Measurements from ENCODE around the gene TCF15.

The TCF15 gene

DNA sequence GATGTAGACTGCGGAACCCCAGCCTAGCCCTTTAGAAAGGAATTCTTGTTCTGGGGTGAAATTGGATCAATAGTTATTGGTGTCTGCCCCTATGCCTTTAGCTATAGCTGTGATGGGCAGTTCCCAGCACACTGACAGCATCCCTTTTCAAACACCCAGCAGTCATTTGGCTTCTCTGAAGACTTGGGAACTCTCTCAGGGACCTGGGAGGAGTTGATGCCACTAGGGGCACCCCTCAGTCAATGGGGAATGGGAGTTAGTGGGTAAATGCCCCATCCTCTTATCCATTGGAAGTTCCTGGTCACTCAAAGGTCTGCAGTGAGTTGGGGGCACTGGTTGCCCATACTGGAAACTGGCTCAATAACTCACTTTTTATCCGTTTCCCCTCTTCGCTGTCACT, 34.9 kb downstream of the TCF15 start:
- no peak for DNase-seq

DNA sequence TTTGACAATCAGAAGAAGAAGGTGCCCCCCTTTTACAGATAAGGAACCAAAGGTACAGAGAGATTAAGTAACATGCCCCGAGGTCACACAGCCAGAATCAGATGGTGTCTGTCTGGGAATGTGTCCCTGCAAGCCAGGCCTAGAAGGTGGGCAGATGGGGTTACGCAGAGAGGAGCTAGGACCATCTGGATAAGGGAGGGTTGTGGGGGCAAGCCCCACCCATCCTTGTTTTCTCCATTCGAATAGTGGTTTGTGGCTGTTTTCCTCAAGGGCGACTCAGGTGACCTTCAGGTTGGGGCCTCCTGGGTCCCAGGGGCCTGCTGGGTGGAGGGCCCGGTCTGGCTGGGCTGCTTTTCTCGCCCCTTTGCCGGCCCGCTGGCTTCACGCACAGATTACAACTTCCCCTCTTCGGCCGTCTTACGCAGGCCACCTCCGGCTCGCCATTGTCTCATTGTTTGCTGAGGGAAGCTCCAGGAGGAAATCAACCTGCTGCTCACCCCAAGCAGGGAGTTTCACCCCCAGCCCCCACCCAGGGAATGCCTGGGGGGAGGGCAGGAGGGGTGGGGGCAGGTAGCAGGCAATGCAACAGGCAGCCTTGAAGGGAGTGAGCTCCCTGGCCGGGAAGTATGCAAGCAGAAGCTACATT, 35.7 kb downstream of the TCF15 start:
- DNase-seq, result no peak

DNA sequence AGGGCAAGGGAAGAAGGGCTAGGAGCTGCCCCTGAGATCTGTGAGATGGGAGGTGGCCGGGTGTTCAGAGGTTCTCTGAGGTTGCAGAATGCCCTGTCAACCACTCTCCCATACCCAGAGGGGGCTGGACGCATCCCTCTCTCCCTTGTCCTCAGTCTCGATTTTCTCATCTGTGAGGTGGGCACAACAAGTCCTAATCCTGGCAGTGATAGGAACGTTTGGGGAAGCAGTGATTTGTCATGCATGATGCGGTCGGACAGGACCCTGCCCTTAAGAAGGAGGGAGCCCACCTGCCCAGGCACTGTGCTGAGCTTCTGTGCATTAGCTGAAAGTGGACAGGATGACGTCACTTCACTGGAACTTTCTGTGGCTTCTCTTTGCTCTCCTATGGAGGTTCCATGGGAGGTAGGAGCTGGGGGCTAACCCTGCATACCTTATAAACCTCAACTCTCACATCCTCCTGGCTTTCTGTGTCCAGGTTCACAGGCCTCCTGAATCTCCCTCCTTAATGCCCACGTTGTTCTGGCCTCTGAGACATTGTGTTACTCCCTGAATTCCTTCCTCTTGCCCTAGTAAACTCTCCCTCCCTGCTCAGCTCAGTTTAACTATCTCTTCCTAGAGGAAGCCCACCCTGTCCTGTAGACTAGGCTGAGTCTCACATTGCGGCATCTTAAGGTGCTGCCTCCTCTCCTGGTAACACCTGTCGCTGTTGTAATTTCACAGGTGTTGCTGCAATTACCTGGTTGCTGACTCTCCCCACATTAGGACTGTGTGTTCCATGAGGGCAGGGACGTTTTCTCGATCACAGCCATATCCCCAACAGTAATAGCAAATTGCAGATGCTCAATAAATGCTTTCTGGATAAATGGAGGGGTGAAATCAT, 36.5 kb downstream of the TCF15 start:
- no peak for DNase-seq

DNA sequence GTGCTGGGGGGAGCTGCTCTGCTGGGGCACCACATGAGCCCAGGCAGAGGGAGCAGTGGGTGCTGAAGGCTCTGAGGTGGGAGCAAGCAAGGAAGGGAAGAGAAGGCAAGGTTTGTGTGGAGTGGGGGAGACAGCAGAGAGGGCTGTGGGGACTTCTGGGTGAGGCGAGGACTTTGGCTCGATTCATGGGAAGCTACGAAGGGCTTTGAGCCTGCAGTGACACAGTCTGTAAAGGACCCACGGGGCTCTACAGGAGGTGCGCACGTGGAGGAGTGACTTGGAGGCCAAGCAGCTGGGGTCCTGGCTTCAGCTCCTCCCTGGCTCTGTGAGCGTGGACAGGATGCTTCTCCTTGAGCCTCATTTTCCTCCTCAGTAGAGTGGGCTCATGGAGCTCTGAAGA, 37.4 kb downstream of the TCF15 start:
- DNase-seq, result no peak

DNA sequence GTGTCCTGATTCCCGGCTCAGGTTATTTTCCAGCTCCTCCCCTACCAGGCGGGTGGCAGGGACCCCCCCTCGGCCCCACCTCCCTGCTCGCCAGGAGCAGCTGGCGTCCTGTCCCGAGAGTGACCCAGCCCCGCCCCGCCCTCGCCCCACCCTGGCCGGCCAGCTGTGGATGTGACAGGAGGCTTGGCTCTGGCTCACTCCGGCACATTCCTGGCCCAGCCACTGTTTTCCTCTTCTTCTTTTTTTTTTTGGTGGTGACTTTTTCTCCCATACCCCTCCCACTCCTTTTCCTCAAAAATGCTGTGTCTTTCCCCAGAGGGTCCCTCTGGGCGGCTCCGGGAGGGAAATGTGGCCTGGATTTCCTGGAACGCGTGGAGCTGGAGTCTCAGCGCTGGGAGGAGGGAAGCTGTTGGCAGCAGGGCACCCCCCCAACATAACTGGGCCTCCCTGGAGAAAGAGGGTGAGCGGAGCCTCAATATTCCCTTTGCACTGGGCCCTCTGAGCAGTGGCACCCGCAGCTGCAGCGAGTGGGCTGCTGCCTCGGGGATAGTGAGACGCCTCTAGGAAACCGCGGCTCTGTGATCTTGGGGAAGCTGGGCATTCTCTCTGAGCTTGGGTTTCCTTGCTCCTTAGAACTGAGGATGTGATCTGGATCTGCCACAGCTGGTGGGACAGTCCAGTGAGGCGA, 38.2 kb downstream of the TCF15 start:
- DNase-seq, result no peak

DNA sequence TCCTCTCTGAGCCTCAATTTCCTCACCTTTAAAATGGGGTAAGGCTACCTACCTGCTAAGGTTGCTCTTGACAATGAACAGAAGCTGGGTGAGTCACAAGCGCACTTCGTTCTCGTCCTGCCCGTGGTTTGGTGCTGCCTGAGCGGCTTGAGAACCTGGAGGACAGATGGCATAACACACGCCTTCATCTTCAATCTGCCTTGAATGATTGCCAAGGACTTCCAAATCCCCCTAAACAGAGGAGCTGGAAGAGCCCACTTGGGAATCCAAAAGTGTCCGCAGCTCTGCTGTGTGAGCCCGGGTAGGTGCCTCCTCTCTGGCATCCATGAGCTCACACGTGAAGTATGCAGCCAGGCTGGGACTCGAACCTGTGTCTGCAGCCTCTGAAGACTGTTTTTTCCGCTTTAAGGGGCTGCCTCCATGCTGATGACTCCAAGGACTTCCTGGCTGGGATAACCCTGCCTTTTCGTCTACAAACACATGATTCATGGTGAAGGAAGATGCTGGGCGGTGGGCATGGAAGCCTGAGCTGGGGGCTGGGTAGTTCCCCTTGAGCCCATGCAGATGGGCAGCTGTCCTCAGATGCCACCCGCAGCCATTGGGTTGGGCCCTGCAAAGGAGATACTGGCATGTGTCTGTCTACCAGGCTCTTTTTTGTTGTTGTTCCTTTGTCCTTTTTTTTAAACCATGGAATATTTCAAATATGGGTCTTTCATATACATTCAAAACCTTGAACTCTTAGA, 41.3 kb downstream of the TCF15 start:
- DNase-seq, result no peak

DNA sequence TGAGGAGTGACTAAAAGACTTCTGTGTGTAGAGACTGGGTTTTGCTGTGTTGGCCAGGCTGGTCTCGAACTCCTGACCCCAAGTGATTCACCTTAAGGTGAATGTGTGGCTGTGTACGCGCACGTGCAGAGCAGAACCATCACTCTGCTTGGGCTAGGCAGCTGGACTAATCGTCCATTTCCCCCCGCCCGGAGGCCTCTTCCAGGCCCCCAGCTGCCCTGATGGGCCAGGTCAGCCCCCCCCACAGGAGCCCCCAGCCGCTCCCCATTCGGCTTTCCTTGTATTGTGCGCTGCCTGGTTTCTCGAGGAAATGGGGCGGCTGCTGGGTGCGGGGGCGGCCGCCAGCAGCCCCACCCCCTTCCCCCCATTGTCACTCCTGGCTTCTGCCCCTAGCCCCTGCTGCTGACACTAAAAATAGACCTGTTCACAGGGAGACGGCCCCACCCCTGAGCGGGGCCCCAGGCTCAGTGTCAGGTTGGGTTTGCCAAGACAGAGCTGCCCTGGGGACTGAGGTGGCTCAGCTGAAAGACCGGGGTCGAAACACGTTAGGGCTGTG, 41.9 kb downstream of the TCF15 start:
- no peak for DNase-seq

DNA sequence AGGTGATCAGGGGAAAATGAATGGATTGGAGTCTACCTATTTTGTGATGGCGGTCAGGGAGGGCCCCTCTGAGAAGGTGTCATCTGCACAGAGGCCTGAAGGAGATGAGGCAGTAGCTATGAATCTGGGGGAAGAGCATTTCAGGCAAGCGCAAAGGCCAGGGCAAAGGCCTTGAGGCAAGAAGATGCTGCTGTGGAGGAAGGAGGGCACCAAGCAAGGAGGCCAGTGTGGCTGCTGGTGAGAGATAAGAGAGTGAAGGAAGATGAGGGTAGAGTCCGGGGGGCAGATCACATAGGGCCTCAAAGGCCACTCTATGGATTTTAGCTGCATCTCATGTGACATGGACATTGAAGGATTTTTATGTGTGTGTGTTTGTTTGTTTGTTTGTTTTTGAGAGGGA, 45.9 kb downstream of the TCF15 start:
- no peak for DNase-seq

DNA sequence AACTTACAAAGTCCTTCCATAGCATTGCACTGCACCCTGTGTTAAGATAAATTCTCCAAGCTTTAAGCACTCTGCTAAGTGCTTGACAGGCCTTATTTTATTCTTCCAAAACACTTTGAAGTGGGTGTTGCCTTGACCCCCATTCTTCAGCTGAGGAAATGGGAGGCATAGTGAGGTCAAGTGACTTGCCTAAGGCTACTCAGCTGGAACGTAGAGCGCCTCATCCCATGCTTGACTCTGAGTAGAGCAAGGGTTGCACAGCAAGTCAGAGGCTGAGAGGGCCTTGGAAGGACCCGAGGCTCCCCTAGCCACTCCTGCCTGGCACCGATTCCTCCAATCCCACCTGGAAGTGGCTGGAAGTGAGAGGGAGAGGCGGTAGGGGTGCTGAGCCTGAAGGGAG, 46.9 kb downstream of the TCF15 start:
- DNase-seq, result no peak

DNA sequence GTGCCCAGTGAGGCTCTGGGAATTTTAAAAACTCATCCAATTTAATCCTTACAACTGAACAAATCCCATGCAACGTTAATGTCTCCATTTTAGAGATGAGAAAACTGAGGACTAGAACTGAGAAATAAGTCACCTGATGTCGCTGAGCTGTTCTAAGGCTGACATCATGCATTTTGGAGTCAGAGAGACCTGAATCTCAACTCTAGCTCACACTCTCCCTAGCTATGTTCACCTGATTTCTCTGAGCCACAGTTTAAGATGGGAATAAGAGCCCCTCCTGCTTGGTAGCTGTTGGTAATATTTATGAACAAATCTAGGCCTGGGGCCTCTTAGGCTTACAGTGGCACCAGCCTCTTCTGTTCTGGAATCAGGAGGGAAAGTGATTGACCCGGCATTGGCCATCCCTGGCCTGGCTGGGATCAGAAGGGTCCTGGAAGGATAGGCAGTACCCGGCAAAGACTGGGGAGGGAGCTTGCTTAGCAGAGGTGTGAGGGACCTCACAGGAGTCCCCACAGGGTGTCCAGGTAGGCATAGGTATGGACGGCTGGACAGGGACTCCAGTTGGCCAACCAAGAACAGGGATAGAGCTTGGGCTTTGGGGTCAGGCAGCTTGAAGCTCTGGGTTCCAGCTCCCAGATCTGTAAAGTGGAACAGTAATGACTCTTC, 47.7 kb downstream of the TCF15 start:
- DNase-seq, result no peak

DNA sequence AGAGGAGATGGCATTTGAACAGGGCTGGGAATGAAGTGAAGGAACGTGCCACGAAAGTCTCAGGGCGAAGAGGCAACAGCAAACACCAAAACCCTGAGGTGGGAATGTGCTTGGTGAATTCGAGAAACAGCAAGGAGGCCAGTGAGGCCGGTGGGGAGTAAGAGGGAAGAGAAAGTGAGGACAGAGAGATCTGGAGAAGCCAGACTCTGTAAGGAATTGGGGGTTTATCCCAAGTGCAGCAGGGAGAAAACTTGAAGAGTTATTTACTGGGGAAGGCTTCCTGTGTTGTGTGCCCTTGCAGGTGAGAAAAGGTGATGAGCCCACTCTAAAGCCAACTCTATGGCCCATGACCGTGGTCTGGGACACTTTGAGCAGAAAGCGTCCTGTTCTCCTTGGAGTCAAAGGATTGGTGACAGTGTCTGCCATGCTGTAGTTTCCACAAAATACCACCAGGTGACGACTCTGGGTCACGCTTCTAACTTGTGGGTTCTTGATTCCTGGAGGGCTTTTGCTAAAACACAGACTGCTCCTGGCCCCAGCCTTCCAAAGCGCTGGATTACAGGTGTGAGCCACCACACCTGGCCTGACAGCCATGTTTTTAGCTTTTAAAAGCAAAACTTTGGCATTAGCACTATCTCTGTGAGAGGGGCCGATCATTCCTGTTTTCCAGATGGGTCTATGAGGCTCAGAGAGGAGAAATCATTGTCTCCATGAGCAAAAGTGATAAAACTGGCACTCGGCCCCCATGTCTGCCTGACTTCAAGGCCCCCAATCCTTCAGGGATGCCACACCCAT, 48.5 kb downstream of the TCF15 start:
- DNase-seq, result peak in 2 of 5 donors; percentile 19 to 47

DNA sequence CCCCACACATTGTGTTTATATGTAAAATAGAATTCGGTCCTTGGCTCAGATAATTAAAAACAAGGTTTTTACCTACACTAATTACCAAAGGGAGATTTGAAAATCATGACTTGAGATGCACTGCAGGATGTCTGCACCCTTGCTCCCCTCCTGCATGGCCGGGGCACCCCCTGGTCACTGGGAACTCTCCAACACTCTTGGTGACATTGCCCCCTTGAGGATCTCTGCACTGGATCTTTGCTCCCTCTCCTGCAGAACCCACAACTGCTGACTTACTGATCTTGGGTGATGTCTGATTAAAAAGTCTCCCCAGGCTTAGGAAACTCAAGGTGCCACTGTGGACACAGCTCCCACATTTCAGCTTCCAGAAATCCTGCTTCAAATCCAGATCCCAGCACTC, 49.4 kb downstream of the TCF15 start:
- no peak for DNase-seq

DNA sequence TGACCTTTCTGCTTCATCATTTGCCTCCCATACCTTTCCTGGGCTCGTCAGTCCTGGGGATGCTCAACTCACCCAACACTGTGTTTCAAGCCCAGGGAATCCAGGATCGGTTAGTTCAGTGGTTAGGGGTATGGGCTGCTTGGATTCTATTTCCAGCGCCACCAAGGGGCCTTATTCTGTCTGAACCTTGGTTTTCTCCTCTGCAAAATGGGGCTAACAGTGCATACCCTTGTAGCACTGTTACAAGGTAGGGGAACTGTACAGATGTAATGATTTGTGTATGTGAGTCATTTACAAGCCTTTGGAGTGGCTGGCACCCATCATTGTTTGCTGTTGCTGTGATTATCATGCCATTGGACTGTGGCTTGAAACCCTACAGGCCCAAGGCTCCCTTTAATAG, 52.0 kb downstream of the TCF15 start:
- no peak for DNase-seq

DNA sequence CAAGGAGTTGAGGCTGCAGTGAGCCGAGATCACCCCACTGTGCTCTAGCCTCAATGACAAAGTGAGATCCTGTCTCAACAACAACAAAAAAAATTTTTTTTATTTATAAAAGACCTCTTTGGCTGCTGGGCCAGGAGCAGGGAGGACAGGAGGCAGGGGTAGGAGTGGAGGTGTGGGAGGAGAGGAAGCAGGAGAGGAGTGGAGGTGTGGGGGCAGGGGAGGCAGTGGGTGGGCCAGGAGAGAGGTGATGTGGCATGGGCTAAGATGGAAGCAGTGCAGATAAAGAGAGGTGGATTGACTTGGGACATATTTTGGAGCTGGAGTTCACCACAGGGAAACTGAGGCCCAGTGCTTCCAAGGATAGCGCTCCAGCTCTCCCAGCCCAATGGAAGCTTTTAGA, 53.1 kb downstream of the TCF15 start:
- DNase-seq, result no peak

DNA sequence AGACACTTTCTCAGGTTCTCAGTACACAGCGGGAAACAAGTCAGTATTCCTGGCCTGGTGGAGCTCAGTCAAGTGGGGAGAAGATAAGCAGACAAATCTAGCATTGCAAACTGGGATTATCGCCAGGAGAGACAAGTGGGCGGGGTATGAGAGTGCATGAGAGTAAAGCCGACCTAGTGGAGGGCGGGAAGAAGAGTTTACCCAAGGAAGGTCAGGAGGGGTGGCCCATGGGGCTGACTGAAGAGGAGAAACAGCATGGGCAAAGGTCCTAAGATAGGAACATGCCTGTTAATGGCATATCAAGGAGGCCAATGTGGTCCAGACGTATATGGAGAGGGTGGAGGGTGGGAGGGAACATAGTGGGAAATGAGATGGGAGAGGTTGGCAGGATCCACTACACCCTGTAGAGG, 54.1 kb downstream of the TCF15 start:
- DNase-seq, result no peak

All from T-helper 1 cell (primary cell).